ENCODE data around the gene RERE.
A peak's percentile ranks its signal among the peaks of the same experiment; 100 is the strongest.

RERE gene

DNA sequence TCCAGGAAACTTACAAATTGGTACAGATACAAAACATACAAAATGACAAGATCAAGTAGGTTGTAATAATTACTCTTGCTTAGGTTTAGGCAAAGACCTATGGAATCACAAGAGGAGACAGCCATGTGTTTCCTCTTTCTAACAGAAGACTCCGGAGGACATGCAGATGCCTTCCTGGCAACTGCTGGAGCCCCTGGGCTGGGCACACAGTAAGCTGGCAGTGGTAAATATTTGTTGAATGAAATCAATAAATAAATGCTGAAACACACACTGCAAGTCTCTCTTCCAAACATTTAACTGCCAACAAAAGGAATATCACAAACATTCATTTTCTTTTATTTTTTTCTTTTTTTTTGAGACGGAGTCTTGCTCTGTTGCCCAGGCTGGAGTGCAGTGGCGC lies 350.1 kb downstream of the RERE start:
- H3K18ac ChIP-seq (ENCODE audit: low read length): no peak overlapping the region
- no peak overlapping the region for H2BK12ac ChIP-seq (ENCODE audit: low read length)
- no peak overlapping the region for H4K12ac ChIP-seq (ENCODE audit: low read depth, low read length)
- H2AK5ac ChIP-seq (ENCODE audit: low read length): no peak overlapping the region
- H3K4me1 ChIP-seq (ENCODE audit: control insufficient read depth in 1 of 2, insufficient read depth in 2 of 2, low read length in 2 of 2): peaks cover 20 to 21% of the 10 kb centered on the region in 2 experiments
- no peak overlapping the region for H3K4me3 ChIP-seq (ENCODE audit: low read depth, low read length)
- H3K4ac ChIP-seq (ENCODE audit: low read depth, low read length): no peak overlapping the region
- peaks cover 7% of the 10 kb centered on the region for H3K79me1 ChIP-seq (ENCODE audit: low read length)
- H3K27me3 ChIP-seq (ENCODE audit: insufficient read depth, low read length): no peaks in the 10 kb centered on the region
- H3K79me2 ChIP-seq (ENCODE audit: control insufficient read depth, insufficient read depth, low read length, poor library complexity): no peaks in the 10 kb centered on the region
- H3K23ac ChIP-seq (ENCODE audit: low read length): no peak overlapping the region
- H3K27ac ChIP-seq (ENCODE audit: low read depth, low read length): no peak overlapping the region
- H3K9me3 ChIP-seq (ENCODE audit: insufficient read depth, low read depth, low read length): no peaks in the 10 kb centered on the region
- H2BK5ac ChIP-seq (ENCODE audit: low read depth, low read length, poor library complexity): no peak overlapping the region
- H3K14ac ChIP-seq (ENCODE audit: low read length): no peak overlapping the region
- DNase-seq: no peak
- H4K91ac ChIP-seq (ENCODE audit: low read depth, low read length): no peak overlapping the region
- peaks cover 5 to 6% of the 10 kb centered on the region in 2 experiments for H3K36me3 ChIP-seq (ENCODE audit: control insufficient read depth in 1 of 2, insufficient read depth in 2 of 2, low read length in 2 of 2)
- no peak overlapping the region for H2BK120ac ChIP-seq (ENCODE audit: insufficient read depth, low read length, poor library complexity)
- H4K8ac ChIP-seq (ENCODE audit: low read depth, low read length): no peak overlapping the region
- no peak overlapping the region for H3K4me2 ChIP-seq (ENCODE audit: low read length)
- WGBS (ENCODE audit: extremely low coverage, insufficient coverage, insufficient read length): no CpG with 5 or more reads among the region's 3 CpGs
- no peak overlapping the region for H2AFZ ChIP-seq (ENCODE audit: insufficient read depth, low read length, poor library complexity)
- no peak overlapping the region for H3K9ac ChIP-seq (ENCODE audit: low read length)

DNA sequence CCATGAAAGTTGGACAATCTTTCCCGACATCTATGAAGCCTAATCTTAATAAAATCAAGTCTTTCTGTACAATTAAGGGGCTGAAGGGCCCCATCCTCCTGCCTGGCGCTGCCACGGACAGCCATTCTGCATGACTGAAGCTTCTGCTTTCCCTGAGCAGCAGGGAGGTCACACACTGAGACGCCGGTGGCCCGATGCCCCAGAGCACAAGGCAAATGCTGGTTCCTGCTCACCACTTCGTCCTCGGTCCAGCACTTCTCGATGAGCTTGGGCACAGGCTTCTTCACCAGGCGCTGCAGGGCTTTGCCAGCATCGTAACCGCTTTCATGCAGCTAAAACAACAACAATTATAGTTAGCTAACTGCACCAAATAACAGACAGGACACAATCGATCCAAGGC lies 351.7 kb downstream of the RERE start:
- H3K79me2 ChIP-seq (ENCODE audit: control insufficient read depth, insufficient read depth, low read length, poor library complexity): no peaks in the 10 kb centered on the region
- H3K18ac ChIP-seq (ENCODE audit: low read length): peak overlapping the region; percentile 19
- no peak overlapping the region for H2AK5ac ChIP-seq (ENCODE audit: low read length)
- H3K79me1 ChIP-seq (ENCODE audit: low read length): peaks cover 7% of the 10 kb centered on the region
- H3K23ac ChIP-seq (ENCODE audit: low read length): no peak overlapping the region
- no peak overlapping the region for H4K91ac ChIP-seq (ENCODE audit: low read depth, low read length)
- H4K12ac ChIP-seq (ENCODE audit: low read depth, low read length): no peak overlapping the region
- DNase-seq: peak in 1 of 2 donors; percentile 50
- H2BK120ac ChIP-seq (ENCODE audit: insufficient read depth, low read length, poor library complexity): no peak overlapping the region
- no CpG with 5 or more reads among the region's 13 CpGs for WGBS (ENCODE audit: extremely low coverage, insufficient coverage, insufficient read length)
- no peaks in the 10 kb centered on the region for H3K27me3 ChIP-seq (ENCODE audit: insufficient read depth, low read length)
- H3K4me1 ChIP-seq (ENCODE audit: control insufficient read depth in 1 of 2, insufficient read depth in 2 of 2, low read length in 2 of 2): peaks cover 17 to 22% of the 10 kb centered on the region in 2 experiments
- no peak overlapping the region for H3K4ac ChIP-seq (ENCODE audit: low read depth, low read length)
- no peak overlapping the region for H2BK5ac ChIP-seq (ENCODE audit: low read depth, low read length, poor library complexity)
- H3K4me3 ChIP-seq (ENCODE audit: low read depth, low read length): no peak overlapping the region
- no peak overlapping the region for H3K9ac ChIP-seq (ENCODE audit: low read length)
- no peak overlapping the region for H4K8ac ChIP-seq (ENCODE audit: low read depth, low read length)
- no peak overlapping the region for H3K4me2 ChIP-seq (ENCODE audit: low read length)
- H3K9me3 ChIP-seq (ENCODE audit: insufficient read depth, low read depth, low read length): no peaks in the 10 kb centered on the region
- H3K36me3 ChIP-seq (ENCODE audit: control insufficient read depth in 1 of 2, insufficient read depth in 2 of 2, low read length in 2 of 2): peaks cover 7% of the 10 kb centered on the region in 2 experiments
- H3K27ac ChIP-seq (ENCODE audit: low read depth, low read length): no peak overlapping the region
- no peak overlapping the region for H2AFZ ChIP-seq (ENCODE audit: insufficient read depth, low read length, poor library complexity)
- H2BK12ac ChIP-seq (ENCODE audit: low read length): no peak overlapping the region
- H3K14ac ChIP-seq (ENCODE audit: low read length): no peak overlapping the region

GRCh38 chr1:8465013-8465412 lies 352.4 kb downstream of the RERE start:
- H2BK5ac ChIP-seq (ENCODE audit: low read depth, low read length, poor library complexity): no peak overlapping the region
- H4K91ac ChIP-seq (ENCODE audit: low read depth, low read length): no peak overlapping the region
- no peak overlapping the region for H3K18ac ChIP-seq (ENCODE audit: low read length)
- H3K4me3 ChIP-seq (ENCODE audit: low read depth, low read length): no peak overlapping the region
- H3K14ac ChIP-seq (ENCODE audit: low read length): no peak overlapping the region
- no peak overlapping the region for H4K12ac ChIP-seq (ENCODE audit: low read depth, low read length)
- H3K23ac ChIP-seq (ENCODE audit: low read length): no peak overlapping the region
- H2BK120ac ChIP-seq (ENCODE audit: insufficient read depth, low read length, poor library complexity): no peak overlapping the region
- no peaks in the 10 kb centered on the region for H3K27me3 ChIP-seq (ENCODE audit: insufficient read depth, low read length)
- no peak overlapping the region for H2BK12ac ChIP-seq (ENCODE audit: low read length)
- H3K27ac ChIP-seq (ENCODE audit: low read depth, low read length): no peak overlapping the region
- no CpG with 5 or more reads among the region's 5 CpGs for WGBS (ENCODE audit: extremely low coverage, insufficient coverage, insufficient read length)
- peaks cover 7% of the 10 kb centered on the region for H3K79me1 ChIP-seq (ENCODE audit: low read length)
- H2AFZ ChIP-seq (ENCODE audit: insufficient read depth, low read length, poor library complexity): no peak overlapping the region
- no peak overlapping the region for H2AK5ac ChIP-seq (ENCODE audit: low read length)
- peaks cover 17 to 22% of the 10 kb centered on the region in 2 experiments for H3K4me1 ChIP-seq (ENCODE audit: control insufficient read depth in 1 of 2, insufficient read depth in 2 of 2, low read length in 2 of 2)
- H3K79me2 ChIP-seq (ENCODE audit: control insufficient read depth, insufficient read depth, low read length, poor library complexity): no peaks in the 10 kb centered on the region
- no peak overlapping the region for H3K4me2 ChIP-seq (ENCODE audit: low read length)
- H3K9me3 ChIP-seq (ENCODE audit: insufficient read depth, low read depth, low read length): no peaks in the 10 kb centered on the region
- peaks cover 7% of the 10 kb centered on the region in 2 experiments for H3K36me3 ChIP-seq (ENCODE audit: control insufficient read depth in 1 of 2, insufficient read depth in 2 of 2, low read length in 2 of 2)
- no peak for DNase-seq
- H3K4ac ChIP-seq (ENCODE audit: low read depth, low read length): no peak overlapping the region
- H4K8ac ChIP-seq (ENCODE audit: low read depth, low read length): no peak overlapping the region
- no peak overlapping the region for H3K9ac ChIP-seq (ENCODE audit: low read length)

DNA sequence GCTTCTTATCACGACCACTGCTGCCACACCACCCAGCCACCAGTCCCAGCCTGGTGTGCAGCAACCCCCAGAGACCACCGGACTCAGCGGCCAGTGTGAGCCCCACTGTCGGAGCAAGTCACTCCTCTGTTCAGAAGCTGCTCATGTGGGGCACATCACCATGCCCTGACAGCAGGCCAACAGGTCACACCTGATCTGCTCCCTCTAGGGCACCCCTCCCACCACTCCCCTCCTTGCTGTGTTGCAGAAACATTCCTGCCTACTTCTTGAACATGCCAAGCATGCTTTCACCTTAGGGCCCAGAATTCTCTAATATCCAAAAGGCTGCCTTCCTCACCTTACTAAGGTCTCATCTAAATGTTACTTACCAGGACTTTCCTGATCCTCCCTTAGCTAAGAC lies 353.1 kb downstream of the RERE start:
- no peak overlapping the region for H3K4ac ChIP-seq (ENCODE audit: low read depth, low read length)
- no peak overlapping the region for H3K9ac ChIP-seq (ENCODE audit: low read length)
- H3K4me1 ChIP-seq (ENCODE audit: control insufficient read depth in 1 of 2, insufficient read depth in 2 of 2, low read length in 2 of 2): peaks cover 17 to 22% of the 10 kb centered on the region in 2 experiments
- no peak overlapping the region for H3K23ac ChIP-seq (ENCODE audit: low read length)
- no peak overlapping the region for H4K8ac ChIP-seq (ENCODE audit: low read depth, low read length)
- no peaks in the 10 kb centered on the region for H3K9me3 ChIP-seq (ENCODE audit: insufficient read depth, low read depth, low read length)
- peaks cover 7% of the 10 kb centered on the region for H3K79me1 ChIP-seq (ENCODE audit: low read length)
- peak overlapping the region; percentile 2 for H2BK12ac ChIP-seq (ENCODE audit: low read length)
- no peak overlapping the region for H3K4me3 ChIP-seq (ENCODE audit: low read depth, low read length)
- H2BK5ac ChIP-seq (ENCODE audit: low read depth, low read length, poor library complexity): peak overlapping the region; percentile 50
- peak overlapping the region; percentile 30 for H2BK120ac ChIP-seq (ENCODE audit: insufficient read depth, low read length, poor library complexity)
- peaks cover 7% of the 10 kb centered on the region in 2 experiments for H3K36me3 ChIP-seq (ENCODE audit: control insufficient read depth in 1 of 2, insufficient read depth in 2 of 2, low read length in 2 of 2)
- H3K4me2 ChIP-seq (ENCODE audit: low read length): peak overlapping the region; percentile 0
- H3K79me2 ChIP-seq (ENCODE audit: control insufficient read depth, insufficient read depth, low read length, poor library complexity): no peaks in the 10 kb centered on the region
- H3K14ac ChIP-seq (ENCODE audit: low read length): peak overlapping the region; percentile 81
- H2AK5ac ChIP-seq (ENCODE audit: low read length): no peak overlapping the region
- H3K18ac ChIP-seq (ENCODE audit: low read length): peak overlapping the region; percentile 48
- no peak overlapping the region for H2AFZ ChIP-seq (ENCODE audit: insufficient read depth, low read length, poor library complexity)
- no peaks in the 10 kb centered on the region for H3K27me3 ChIP-seq (ENCODE audit: insufficient read depth, low read length)
- H4K12ac ChIP-seq (ENCODE audit: low read depth, low read length): no peak overlapping the region
- H3K27ac ChIP-seq (ENCODE audit: low read depth, low read length): peak overlapping the region; percentile 25
- peak; percentile 63 to 71 for DNase-seq
- whole genome bisulfite sequencing (ENCODE audit: extremely low coverage, insufficient coverage, insufficient read length): no CpG with 5 or more reads among the region's 4 CpGs
- peak overlapping the region; percentile 55 for H4K91ac ChIP-seq (ENCODE audit: low read depth, low read length)
